HepG2 (cell line): ENCODE measurements around the gene SNF8. TPM values are rescaled to one million over a fixed set of nuclear protein-coding genes. Genes with fewer than 3 reads are reported as not detected.
A peak's percentile ranks its signal among the peaks of the same experiment; 100 is the strongest.

Source experiments
- ASH2L ChIP-seq: fragments of 300-600, 200-600 bp; sonication (generic); IDR thresholded peaks from 2 replicates; pipeline ENCODE4 v1.7.0; 2017; ENCODE audit warnings: low read depth, mild to moderate bottlenecking, moderate library complexity, mixed read lengths, low read length; ENCODE audit not compliant: insufficient read length
- ATRX ChIP-seq: sonication (generic); formaldehyde crosslinking; IDR thresholded peaks from 2 replicates; pipeline ENCODE4 v1.4.0; 2020; ENCODE audit warnings: missing genetic modification reagents, borderline replicate concordance
- ELK4 ChIP-seq: sonication (generic); formaldehyde crosslinking; IDR thresholded peaks from 2 replicates; pipeline ENCODE4 v1.9.0; 2021; ENCODE audit warnings: missing genetic modification reagents, borderline replicate concordance
- FOXM1 ChIP-seq: sonication (generic); formaldehyde crosslinking; IDR thresholded peaks from 2 replicates; pipeline ENCODE4 v1.5.0; 2020; ENCODE audit warnings: missing genetic modification reagents
- GABPA ChIP-seq, 2 experiments: IDR thresholded peaks; 2 replicates each; pipeline ENCODE4 v1.6.1; 2011 to 2016; ENCODE audit warnings: low read depth in 2 of 2, low read length in 1 of 2, missing biosample characterization in 1 of 2, missing genetic modification characterization in 1 of 2
- GATA4 ChIP-seq: sonication (generic); IDR thresholded peaks from 2 replicates; pipeline ENCODE4 v1.6.1; 2016; ENCODE audit warnings: antibody characterized with exemption, low read depth, borderline replicate concordance
- HDAC1 ChIP-seq: sonication (generic); formaldehyde crosslinking; IDR thresholded peaks from 2 replicates; pipeline ENCODE4 v1.5.1; 2020; ENCODE audit warnings: mild to moderate bottlenecking, missing genetic modification reagents
- HMGA1 ChIP-seq: sonication (generic); formaldehyde crosslinking; conservative IDR thresholded peaks from 2 replicates; pipeline ENCODE4 v1.4.0; 2020; ENCODE audit warnings: missing genetic modification reagents
- IRF2 ChIP-seq: IDR thresholded peaks from 2 replicates; pipeline ENCODE4 v1.6.1; 2018; ENCODE audit warnings: missing genetic modification reagents, missing compliant biosample characterization
- ISX ChIP-seq: sonication (generic); formaldehyde crosslinking; conservative IDR thresholded peaks from 2 replicates; pipeline ENCODE4 v1.5.0; 2020; ENCODE audit warnings: missing genetic modification reagents
- LCORL ChIP-seq, 2 experiments: fragments of 450-650 bp in 1 of 2; sonication (generic) in 1 of 2; formaldehyde crosslinking in 1 of 2; IDR thresholded peaks; 2 replicates each; pipeline versions ENCODE4 v1.5.0 to v1.6.1; 2017 to 2020; ENCODE audit warnings: antibody characterized with exemption in 1 of 2, missing genetic modification reagents in 1 of 2
- MAX ChIP-seq: IDR thresholded peaks from 2 replicates; pipeline ENCODE4 v1.6.1; 2012; ENCODE audit warnings: inconsistent platforms
- NCOA2 ChIP-seq: sonication (generic); formaldehyde crosslinking; IDR thresholded peaks from 2 replicates; pipeline ENCODE4 v1.8.0; 2022; ENCODE audit warnings: inconsistent platforms
- SMAD9 ChIP-seq: sonication (generic); formaldehyde crosslinking; IDR thresholded peaks from 2 replicates; pipeline ENCODE4 v1.5.1; 2020; ENCODE audit warnings: mild to moderate bottlenecking, missing genetic modification reagents
- SOX6 ChIP-seq, 2 experiments: fragments of 450-650 bp in 1 of 2; sonication (generic) in 1 of 2; formaldehyde crosslinking in 1 of 2; IDR thresholded peaks; 2 replicates each; pipeline versions ENCODE4 v1.4.0 to v1.6.1; 2017 to 2020; ENCODE audit warnings: antibody characterized with exemption in 1 of 2, mild to moderate bottlenecking in 1 of 2, missing genetic modification reagents in 1 of 2
- SP140L ChIP-seq: sonication (generic); formaldehyde crosslinking; IDR thresholded peaks from 2 replicates; pipeline ENCODE4 v1.4.0; 2020; ENCODE audit warnings: missing genetic modification reagents, borderline replicate concordance
- ZBTB38 ChIP-seq: sonication (generic); formaldehyde crosslinking; IDR thresholded peaks from 2 replicates; pipeline ENCODE4 v1.5.1; 2020; ENCODE audit warnings: mild to moderate bottlenecking, missing genetic modification reagents
- ZBTB42 ChIP-seq: sonication (generic); formaldehyde crosslinking; IDR thresholded peaks from 2 replicates; pipeline ENCODE4 v1.5.0; 2020; ENCODE audit warnings: mild to moderate bottlenecking, missing genetic modification reagents
- ZIK1 ChIP-seq: sonication (generic); formaldehyde crosslinking; IDR thresholded peaks from 2 replicates; pipeline ENCODE4 v1.5.0; 2020; ENCODE audit warnings: mild to moderate bottlenecking, low read depth, missing genetic modification reagents, borderline replicate concordance
- ZNF138 ChIP-seq: sonication (generic); formaldehyde crosslinking; IDR thresholded peaks from 2 replicates; pipeline ENCODE4 v1.5.0; 2020; ENCODE audit warnings: mild to moderate bottlenecking, low read depth, missing genetic modification reagents
- ZNF549 ChIP-seq: sonication (generic); formaldehyde crosslinking; IDR thresholded peaks from 2 replicates; pipeline ENCODE4 v1.5.0; 2020; ENCODE audit warnings: missing genetic modification reagents
- ZNF564 ChIP-seq: sonication (generic); formaldehyde crosslinking; IDR thresholded peaks from 2 replicates; pipeline ENCODE4 v1.8.1; 2023; ENCODE audit warnings: mild to moderate bottlenecking, missing genetic modification reagents
- ZNF766 ChIP-seq: sonication (generic); formaldehyde crosslinking; IDR thresholded peaks from 2 replicates; pipeline ENCODE4 v1.5.0; 2020; ENCODE audit warnings: missing genetic modification reagents, borderline replicate concordance
- ZNF816 ChIP-seq: sonication (generic); formaldehyde crosslinking; IDR thresholded peaks from 2 replicates; pipeline ENCODE4 v1.8.0; 2022; ENCODE audit warnings: missing genetic modification reagents, mild to moderate bottlenecking, borderline replicate concordance
- ZSCAN21 ChIP-seq: sonication (generic); formaldehyde crosslinking; IDR thresholded peaks from 2 replicates; pipeline ENCODE4 v1.8.0; 2022; ENCODE audit warnings: mild to moderate bottlenecking, missing genetic modification reagents, moderate library complexity, borderline replicate concordance
- polyA plus RNA-seq, 8 experiments: library from polyadenylated mRNA; depleted of rRNA in 3 of 8; stranded (reverse) in 7 of 8; unstranded in 1 of 8; fragments of >200 nt; fragmentation: Illumina TruSeq in 4 of 8; extraction: Trizol in 4 of 8; gene quantifications; 2 replicates each; pipeline versions ENCODE4 v1.2.1 to v1.2.3, GENCODE V29; 2011 to 2016; ENCODE audit warnings: low read depth in 4 of 8, missing spikeins in 1 of 8, mixed read lengths in 1 of 8; ENCODE audit not compliant: insufficient read depth in 1 of 8
- total RNA-seq, 5 experiments: library from RNA; depleted of rRNA; stranded (reverse); fragments of >200 nt; fragmentation: Illumina TruSeq; extraction: Trizol; gene quantifications; 2 replicates each; pipeline ENCODE4 v1.2.3, GENCODE V29; 2016; ENCODE audit warnings: low read depth in 1 of 5
- TF ChIP-seq, protein P1 (sequence below): sonication (generic); formaldehyde crosslinking; conservative IDR thresholded peaks from 2 replicates; pipeline ENCODE4 v1.4.0; 2020; ENCODE audit warnings: missing genetic modification reagents
- TF ChIP-seq, protein P2 (sequence below): sonication (generic); formaldehyde crosslinking; IDR thresholded peaks from 2 replicates; pipeline ENCODE4 v1.5.0; 2020; ENCODE audit warnings: missing genetic modification reagents

The SNF8 gene
- total and polyA plus RNA-seq, 2 of the 13 experiments (the other 11 are each of a cell fraction or from before 2014, with no cell fraction given): 114 to 153 TPM

GRCh38 chr17:48960834-48961515 lies 16.3 kb upstream of the SNF8 start (continued):
- TF ChIP-seq ZNF766 (CRISPR knock-in tag): no peak
- no peak for TF ChIP-seq ZNF138 (CRISPR knock-in tag)
- 0 out of 2 replicates have a peak, but pooled peaks have one; percentile 14 for TF ChIP-seq HDAC1 (CRISPR knock-in tag)
- no peak for TF ChIP-seq LCORL (IDR thresholded peaks at IDR 0.05)
- no peak for TF ChIP-seq LCORL (CRISPR knock-in tag; IDR thresholded peaks at IDR 0.05)
- no peak for TF ChIP-seq SOX6 (IDR thresholded peaks at IDR 0.05)
- no peak; the same call in 1 of the 2 replicates for TF ChIP-seq SOX6 (CRISPR knock-in tag; IDR thresholded peaks at IDR 0.05)
- TF ChIP-seq HMGA1: no peak
- TF ChIP-seq IRF2: peak; percentile 28; the same call in 1 of the 2 replicates
- no peak for TF ChIP-seq SMAD9 (CRISPR knock-in tag)
- TF ChIP-seq NCOA2 (CRISPR knock-in tag): no peak
- no peak for TF ChIP-seq FOXM1 (CRISPR knock-in tag)
- no peak for TF ChIP-seq GABPA (IDR thresholded peaks at IDR 0.05; ENCODE audit: low read depth, low read length)
- no peak for TF ChIP-seq GABPA (CRISPR knock-in tag; IDR thresholded peaks at IDR 0.05; ENCODE audit: low read depth)
- TF ChIP-seq, protein P1, sequence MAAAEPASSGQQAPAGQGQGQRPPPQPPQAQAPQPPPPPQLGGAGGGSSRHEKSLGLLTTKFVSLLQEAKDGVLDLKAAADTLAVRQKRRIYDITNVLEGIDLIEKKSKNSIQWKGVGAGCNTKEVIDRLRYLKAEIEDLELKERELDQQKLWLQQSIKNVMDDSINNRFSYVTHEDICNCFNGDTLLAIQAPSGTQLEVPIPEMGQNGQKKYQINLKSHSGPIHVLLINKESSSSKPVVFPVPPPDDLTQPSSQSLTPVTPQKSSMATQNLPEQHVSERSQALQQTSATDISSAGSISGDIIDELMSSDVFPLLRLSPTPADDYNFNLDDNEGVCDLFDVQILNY (CRISPR knock-in tag): no peak
- peak; percentile 17; the same call in 1 of the 2 replicates for TF ChIP-seq MAX
- TF ChIP-seq SP140L: no peak
- no peak for TF ChIP-seq ATRX (CRISPR knock-in tag)
- TF ChIP-seq, protein P2, sequence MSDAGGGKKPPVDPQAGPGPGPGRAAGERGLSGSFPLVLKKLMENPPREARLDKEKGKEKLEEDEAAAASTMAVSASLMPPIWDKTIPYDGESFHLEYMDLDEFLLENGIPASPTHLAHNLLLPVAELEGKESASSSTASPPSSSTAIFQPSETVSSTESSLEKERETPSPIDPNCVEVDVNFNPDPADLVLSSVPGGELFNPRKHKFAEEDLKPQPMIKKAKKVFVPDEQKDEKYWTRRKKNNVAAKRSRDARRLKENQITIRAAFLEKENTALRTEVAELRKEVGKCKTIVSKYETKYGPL (CRISPR knock-in tag): no peak
- no peak for TF ChIP-seq ZBTB38 (CRISPR knock-in tag)
- no peak for TF ChIP-seq ZBTB42 (CRISPR knock-in tag)
- TF ChIP-seq GATA4: no peak
- no peak for TF ChIP-seq ASH2L
- no peak for TF ChIP-seq ZSCAN21 (CRISPR knock-in tag)
- TF ChIP-seq ISX (CRISPR knock-in tag): no peak
- no peak for TF ChIP-seq ZIK1 (CRISPR knock-in tag)
- TF ChIP-seq ZNF564 (CRISPR knock-in tag): no peak
- TF ChIP-seq ELK4 (CRISPR knock-in tag): no peak
- no peak for TF ChIP-seq ZNF549 (CRISPR knock-in tag)
- TF ChIP-seq ZNF816 (CRISPR knock-in tag): no peak
